ENCODE measurements around the gene CASZ1.

CASZ1 gene

GRCh38 chr1:10613340-10613739 is 183.1 kb downstream of the CASZ1 start:
- no peak for DNase-seq (ENCODE audit: low read depth in 3 of 3, low spot score in 1 of 3)

- no peak for DNase-seq (ENCODE audit: low read depth in 3 of 3, low spot score in 1 of 3)
Measured at GRCh38 chr1:10612436-10613160, 183.8 kb downstream of the CASZ1 start.

- DNase-seq (ENCODE audit: low read depth in 3 of 3, low spot score in 1 of 3): no peak
Measured at GRCh38 chr1:10610901-10611600, 185.4 kb downstream of the CASZ1 start.

GRCh38 chr1:10608690-10609089 is 187.8 kb downstream of the CASZ1 start:
- no peak for DNase-seq (ENCODE audit: low read depth in 3 of 3, low spot score in 1 of 3)

GRCh38 chr1:10607228-10607627 is 189.2 kb downstream of the CASZ1 start:
- no peak for DNase-seq (ENCODE audit: low read depth in 3 of 3, low spot score in 1 of 3)

GRCh38 chr1:10606064-10606463 is 190.4 kb downstream of the CASZ1 start:
- no peak for DNase-seq (ENCODE audit: low read depth in 3 of 3, low spot score in 1 of 3)

GRCh38 chr1:10604966-10605365 is 191.5 kb downstream of the CASZ1 start:
- DNase-seq (ENCODE audit: low read depth in 3 of 3, low spot score in 1 of 3): no peak

GRCh38 chr1:10602936-10603335 is 193.5 kb downstream of the CASZ1 start:
- no peak for DNase-seq (ENCODE audit: low read depth in 3 of 3, low spot score in 1 of 3)

- no peak for DNase-seq (ENCODE audit: low read depth in 3 of 3, low spot score in 1 of 3)
Measured at GRCh38 chr1:10601342-10602070, 194.9 kb downstream of the CASZ1 start.

- no peak for DNase-seq (ENCODE audit: low read depth in 3 of 3, low spot score in 1 of 3)
Measured at GRCh38 chr1:10599194-10599861, 197.1 kb downstream of the CASZ1 start.

GRCh38 chr1:10598389-10598702 is 198.1 kb downstream of the CASZ1 start:
- no peak for DNase-seq (ENCODE audit: low read depth in 3 of 3, low spot score in 1 of 3)

GRCh38 chr1:10597492-10598388 is 198.7 kb downstream of the CASZ1 start:
- DNase-seq (ENCODE audit: low read depth in 3 of 3, low spot score in 1 of 3): no peak

- DNase-seq (ENCODE audit: low read depth in 3 of 3, low spot score in 1 of 3): no peak
Measured at GRCh38 chr1:10596780-10597179, 199.7 kb downstream of the CASZ1 start.

GRCh38 chr1:10594595-10595223 is 201.7 kb downstream of the CASZ1 start:
- no peak for DNase-seq (ENCODE audit: low read depth in 3 of 3, low spot score in 1 of 3)

GRCh38 chr1:10593750-10594149 is 202.7 kb downstream of the CASZ1 start:
- DNase-seq (ENCODE audit: low read depth in 3 of 3, low spot score in 1 of 3): no peak

- no peak for DNase-seq (ENCODE audit: low read depth in 3 of 3, low spot score in 1 of 3)
Measured at GRCh38 chr1:10592373-10592772, 204.1 kb downstream of the CASZ1 start.

GRCh38 chr1:10591010-10591409 is 205.4 kb downstream of the CASZ1 start:
- DNase-seq (ENCODE audit: low read depth in 3 of 3, low spot score in 1 of 3): no peak

GRCh38 chr1:10589074-10589473 is 207.4 kb downstream of the CASZ1 start:
- DNase-seq (ENCODE audit: low read depth in 3 of 3, low spot score in 1 of 3): no peak

GRCh38 chr1:10588640-10589039 is 207.8 kb downstream of the CASZ1 start:
- DNase-seq (ENCODE audit: low read depth in 3 of 3, low spot score in 1 of 3): no peak

Data from stimulated activated CD4-positive, alpha-beta T cell treated with anti-CD3 and anti-CD28 coated beads, TNF-alpha, amount 100 ng/mL, for 1 hour (primary cell).